ENCODE results near the gene GMCL2. TPM values are rescaled to one million over a fixed set of nuclear protein-coding genes. Genes with fewer than 3 reads are reported as not detected.
A peak's percentile ranks its signal among the peaks of the same experiment; 100 is the strongest.

GMCL2 gene
- total and polyA plus RNA-seq, 9 of the 15 experiments (the other 6 are each of a cell fraction or from before 2014, with no cell fraction given): 0.04 TPM; not detected in 8

DNA sequence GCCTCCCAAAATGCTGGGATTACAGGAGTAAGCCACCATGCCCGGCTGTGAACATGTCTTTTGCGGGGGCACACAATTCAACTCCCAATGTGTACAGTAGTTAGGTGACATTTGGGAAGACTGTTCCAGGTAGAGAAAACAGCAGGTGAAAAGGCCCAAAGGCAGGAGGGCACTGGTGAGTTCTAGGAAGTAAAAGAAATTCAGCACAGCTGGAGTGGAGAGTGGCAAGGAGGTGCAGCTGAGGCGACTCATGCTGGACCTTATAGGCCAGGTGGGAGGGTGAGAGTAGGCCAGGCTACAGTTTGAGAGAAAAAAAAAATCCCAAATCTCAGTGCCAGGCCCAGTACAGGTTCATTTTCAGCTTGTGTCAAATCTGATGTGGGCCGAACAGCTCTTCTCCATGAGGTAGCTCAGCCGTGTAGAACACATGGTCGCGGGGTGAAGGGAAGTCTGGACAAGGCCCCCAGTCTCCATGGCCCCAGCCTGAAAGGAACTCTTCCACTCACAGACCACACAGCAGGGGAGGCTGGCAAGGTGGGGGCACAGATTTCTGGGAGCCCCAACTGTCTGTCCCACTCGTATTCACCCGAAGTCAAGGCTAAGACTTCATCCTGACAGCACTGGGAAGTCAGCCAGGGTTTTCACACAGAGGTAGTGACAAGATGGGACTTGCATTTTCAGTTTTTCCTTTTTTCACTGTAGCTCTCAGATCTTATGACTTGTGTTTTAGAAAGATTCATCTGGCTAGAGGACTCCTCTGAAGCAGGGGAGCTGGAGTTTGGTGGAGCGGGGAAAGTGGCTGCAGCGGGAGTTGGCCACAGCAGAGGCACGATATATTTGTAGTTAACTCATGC, 12.6 kb upstream of the GMCL2 start:
- no peak overlapping the region for H2AFZ ChIP-seq (ENCODE audit: low read depth, low read length)
- peaks cover 3 to 4% of the 10 kb centered on the region in 2 experiments; a peak in 3 of 5 replicates for H3K27me3 ChIP-seq (ENCODE audit: control insufficient read depth in 2 of 2, insufficient read depth in 2 of 2, low read length in 2 of 2)
- peak overlapping the region in 1 of 2 experiments; percentile 61; a peak in 1 of 4 replicates for H3K9ac ChIP-seq (ENCODE audit: insufficient read depth in 1 of 2, low read depth in 2 of 2, low read length in 2 of 2)
- no peaks in the 10 kb centered on the region for H4K20me1 ChIP-seq (replicated peaks; ENCODE audit: control insufficient read depth, insufficient read depth, low read length)
- DNase-seq (ENCODE audit: extremely low read depth in 1 of 4, low spot score in 3 of 4) (no peak), ATAC-seq (no peak), FAIRE-seq (no peak)
- no peak overlapping the region for H3K4me3 ChIP-seq
- CTCF ChIA-PET (ENCODE audit: low intra/inter-chr PET ratio): no interaction called here
- intact Hi-C loops (cut with micrococcal nuclease) (no loop called here), in situ Hi-C loops (cut with MboI) (no loop called here)
- no peak overlapping the region for H3K27ac ChIP-seq (ENCODE audit: extremely low read depth, low read depth, low read length)
- H3K4me1 ChIP-seq (replicated peaks in 1 of 2; ENCODE audit: control insufficient read depth in 2 of 2, insufficient read depth in 2 of 2, low read length in 2 of 2): peaks cover 3 to 11% of the 10 kb centered on the region in 2 experiments; a peak in 4 of 5 replicates
- BruUV-seq (replicated peaks): no TSS peak
- POLR2A ChIA-PET: interaction anchor here (0.6 to 1.9 kb wide), 3 partner anchors 14 to 684 kb away, joined by 3 to 4 read pairs (median 4); no protein-coding TSS in a partner anchor
- peaks cover 18% of the 10 kb centered on the region for H3K79me2 ChIP-seq (ENCODE audit: control insufficient read depth, insufficient read depth, low read length)
- 63% methylated on average over 12 of the region's 12 CpGs for WGBS (ENCODE audit: insufficient coverage, low coverage, missing lambda C conversion rate)
- no peaks in the 10 kb centered on the region for H3K9me1 ChIP-seq (ENCODE audit: control insufficient read depth, insufficient read depth, low read length)
- no peaks in the 10 kb centered on the region for H3K9me3 ChIP-seq (replicated peaks; ENCODE audit: control insufficient read depth, insufficient read depth, low read depth, low read length)
- TF ChIP-seq, protein P1, sequence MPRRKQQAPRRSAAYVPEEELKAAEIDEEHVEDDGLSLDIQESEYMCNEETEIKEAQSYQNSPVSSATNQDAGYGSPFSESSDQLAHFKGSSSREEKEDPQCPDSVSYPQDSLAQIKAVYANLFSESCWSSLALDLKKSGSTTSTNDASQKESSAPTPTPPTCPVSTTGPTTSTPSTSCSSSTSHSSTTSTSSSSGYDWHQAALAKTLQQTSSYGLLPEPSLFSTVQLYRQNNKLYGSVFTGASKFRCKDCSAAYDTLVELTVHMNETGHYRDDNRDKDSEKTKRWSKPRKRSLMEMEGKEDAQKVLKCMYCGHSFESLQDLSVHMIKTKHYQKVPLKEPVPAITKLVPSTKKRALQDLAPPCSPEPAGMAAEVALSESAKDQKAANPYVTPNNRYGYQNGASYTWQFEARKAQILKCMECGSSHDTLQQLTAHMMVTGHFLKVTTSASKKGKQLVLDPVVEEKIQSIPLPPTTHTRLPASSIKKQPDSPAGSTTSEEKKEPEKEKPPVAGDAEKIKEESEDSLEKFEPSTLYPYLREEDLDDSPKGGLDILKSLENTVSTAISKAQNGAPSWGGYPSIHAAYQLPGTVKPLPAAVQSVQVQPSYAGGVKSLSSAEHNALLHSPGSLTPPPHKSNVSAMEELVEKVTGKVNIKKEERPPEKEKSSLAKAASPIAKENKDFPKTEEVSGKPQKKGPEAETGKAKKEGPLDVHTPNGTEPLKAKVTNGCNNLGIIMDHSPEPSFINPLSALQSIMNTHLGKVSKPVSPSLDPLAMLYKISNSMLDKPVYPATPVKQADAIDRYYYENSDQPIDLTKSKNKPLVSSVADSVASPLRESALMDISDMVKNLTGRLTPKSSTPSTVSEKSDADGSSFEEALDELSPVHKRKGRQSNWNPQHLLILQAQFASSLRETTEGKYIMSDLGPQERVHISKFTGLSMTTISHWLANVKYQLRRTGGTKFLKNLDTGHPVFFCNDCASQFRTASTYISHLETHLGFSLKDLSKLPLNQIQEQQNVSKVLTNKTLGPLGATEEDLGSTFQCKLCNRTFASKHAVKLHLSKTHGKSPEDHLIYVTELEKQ (CRISPR knock-in tag; IDR thresholded peaks at IDR 0.05): no peak
- TF ChIP-seq ZNF232 (CRISPR knock-in tag; IDR thresholded peaks at IDR 0.05): no peak
- TF ChIP-seq MEIS2 (IDR thresholded peaks at IDR 0.05; ENCODE audit: partially characterized antibody): no peak
- no peaks in the 10 kb centered on the region for H3K36me3 ChIP-seq (ENCODE audit: control insufficient read depth, insufficient read depth, low read length)
- H3K4me2 ChIP-seq (ENCODE audit: insufficient read depth, low read length): no peak overlapping the region

Measured in K562 (cell line).